ENCODE data around the gene TBX1.
"Not testable (repeated sequence)": the region's sequence is repeated elsewhere in the genome, so short reads cannot be mapped to it uniquely, and the experiment has no call there.

Gene TBX1

DNA sequence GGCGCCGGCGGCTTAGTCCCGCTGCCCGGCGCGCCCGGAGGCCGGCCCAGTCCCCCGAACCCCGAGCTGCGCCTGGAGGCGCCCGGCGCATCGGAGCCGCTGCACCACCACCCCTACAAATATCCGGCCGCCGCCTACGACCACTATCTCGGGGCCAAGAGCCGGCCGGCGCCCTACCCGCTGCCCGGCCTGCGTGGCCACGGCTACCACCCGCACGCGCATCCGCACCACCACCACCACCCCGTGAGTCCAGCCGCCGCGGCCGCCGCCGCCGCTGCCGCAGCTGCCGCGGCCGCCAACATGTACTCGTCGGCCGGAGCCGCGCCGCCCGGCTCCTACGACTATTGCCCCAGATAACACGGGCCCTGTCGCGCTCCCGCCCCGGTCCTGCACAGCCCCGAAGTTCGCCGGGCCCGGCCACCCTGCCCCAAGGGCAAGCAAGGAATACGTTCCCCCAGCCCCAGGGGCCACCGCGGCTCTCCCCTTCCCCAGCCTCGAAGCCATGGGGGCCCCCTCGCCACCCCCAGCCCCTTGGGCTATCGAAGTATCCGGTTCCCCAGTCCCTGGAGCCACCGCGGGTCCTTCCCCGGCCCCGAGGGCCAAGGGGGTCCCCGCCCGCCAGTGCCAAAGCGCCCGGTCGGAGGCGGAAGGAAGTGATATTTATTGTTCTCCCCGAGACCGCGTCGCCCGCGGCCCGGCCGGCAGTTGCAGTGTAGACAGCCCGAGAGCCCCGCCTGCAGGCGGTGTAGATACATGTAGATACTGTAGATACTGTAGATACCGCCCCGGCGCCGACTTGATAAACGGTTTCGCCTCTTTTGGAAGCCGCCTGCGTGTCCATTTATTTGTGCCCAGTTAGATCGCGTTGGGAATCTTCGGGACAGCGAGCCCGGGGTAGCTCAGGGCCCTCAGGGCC is 6.2 kb downstream of the TBX1 start:
- DNase-seq, result peak; percentile 12

DNA sequence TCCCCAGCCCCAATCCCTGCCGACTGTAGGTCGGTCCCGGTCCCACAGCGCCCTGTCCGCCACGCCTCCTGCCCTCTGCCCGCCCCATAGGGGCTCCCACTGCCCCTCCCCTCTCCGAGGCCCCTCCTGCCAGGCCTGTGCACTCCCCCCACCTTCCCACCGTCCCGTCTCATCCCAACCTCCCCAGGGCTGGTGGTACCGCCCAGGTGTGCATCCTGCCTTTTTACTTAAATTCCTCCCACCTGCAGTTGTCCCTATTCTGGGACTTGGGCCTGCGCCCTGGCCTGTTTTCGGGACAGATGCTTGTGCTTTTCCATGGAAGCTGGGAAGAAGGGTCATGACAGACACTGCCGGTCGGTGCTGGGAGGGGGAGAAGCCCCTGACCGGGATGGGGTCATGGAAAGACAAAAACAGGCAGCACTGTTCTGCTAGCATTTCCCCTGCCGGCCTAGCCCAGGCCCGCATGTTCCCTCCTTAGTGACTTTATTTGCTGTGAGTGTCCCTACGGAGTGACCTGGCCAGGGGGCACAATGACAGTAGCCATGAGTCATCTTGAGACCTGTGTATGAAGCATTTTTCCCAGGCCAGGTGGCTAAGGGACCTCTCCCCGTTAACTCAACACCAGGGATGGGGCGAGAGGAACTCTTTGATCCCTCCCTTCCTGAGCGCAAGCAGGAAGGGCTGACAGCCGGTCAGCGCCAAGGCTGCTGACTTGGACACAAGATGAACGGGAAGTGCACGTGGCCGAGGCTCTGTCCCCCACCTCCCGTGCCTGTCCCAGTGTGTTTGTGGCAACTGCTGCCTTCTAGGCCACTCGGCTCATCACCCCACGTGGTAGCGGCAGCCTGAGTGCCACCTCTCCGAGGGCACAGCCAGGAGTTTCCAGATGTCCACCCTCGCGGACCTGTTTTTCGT is 7.1 kb downstream of the TBX1 start:
- no peak for DNase-seq

DNA sequence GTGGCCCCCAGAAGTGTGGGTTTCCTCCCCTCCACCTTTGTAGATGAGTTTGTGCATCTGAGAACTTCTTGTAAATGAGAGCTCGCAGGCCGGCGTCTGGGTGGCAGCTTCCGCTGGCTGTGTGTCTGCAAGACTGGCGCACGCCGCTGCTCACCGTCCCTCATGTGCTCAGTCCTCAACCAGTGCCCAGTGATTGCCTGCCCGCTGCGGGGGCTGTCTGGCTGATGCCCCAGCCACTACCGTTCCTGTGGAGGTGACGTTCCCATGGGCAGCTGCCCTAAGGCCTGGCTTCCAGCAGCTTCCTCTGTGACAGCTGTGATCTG is 8.8 kb downstream of the TBX1 start:
- DNase-seq, result no peak

DNA sequence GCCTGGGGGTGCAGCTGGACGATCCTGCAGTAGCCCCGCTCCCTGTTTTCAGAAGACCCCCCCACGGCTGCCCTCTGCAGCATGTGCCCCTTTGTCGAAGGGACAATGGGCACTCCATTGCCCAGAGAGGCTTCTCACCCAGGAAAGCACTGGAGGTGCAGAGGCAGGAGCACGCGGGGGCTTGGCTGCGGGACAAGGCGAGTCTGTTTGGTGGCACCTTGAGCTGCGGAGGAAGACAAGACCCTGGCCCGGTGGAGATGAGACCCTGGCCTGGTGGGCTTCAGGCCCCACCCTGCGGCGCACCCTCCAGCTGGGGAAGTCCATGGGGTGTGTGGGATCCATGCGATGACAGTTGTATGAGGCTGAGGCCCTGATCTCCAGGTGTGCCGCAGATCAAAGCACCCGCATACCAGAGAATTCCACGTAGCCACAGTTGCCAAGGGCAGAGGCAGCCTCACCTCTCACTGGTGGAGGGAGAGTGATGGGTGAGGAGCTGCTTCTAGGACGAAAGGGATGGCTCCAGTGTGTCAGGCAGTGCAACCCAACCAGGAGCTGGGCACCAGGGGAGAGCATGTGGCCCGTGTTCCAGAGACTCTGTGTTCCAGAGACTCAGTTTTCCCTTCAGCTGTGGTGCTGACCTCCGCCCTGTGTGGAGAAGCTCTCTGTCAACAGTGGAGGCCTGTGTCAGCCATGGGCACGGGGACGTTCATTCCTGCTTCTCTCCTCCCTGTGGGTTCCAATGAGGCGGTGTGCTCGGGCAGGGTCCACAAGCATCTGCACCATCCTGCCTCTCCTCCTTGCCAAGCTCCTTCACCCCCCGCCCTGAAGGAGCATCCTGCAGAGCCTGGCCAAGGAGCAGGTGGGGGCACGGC is 10.0 kb downstream of the TBX1 start:
- no peak for DNase-seq

DNA sequence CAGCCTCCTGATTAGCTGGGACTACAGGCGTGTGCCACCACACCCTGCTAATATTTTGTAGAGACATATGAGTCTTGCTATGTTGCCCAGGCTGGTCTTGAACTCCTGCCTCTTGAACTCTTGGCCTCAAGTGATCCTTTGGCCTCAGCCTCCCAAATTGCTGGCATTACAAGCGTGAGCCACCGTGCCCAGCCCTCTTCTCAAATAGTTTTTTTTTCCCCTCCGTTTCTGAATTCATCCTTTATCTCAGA is 11.8 kb downstream of the TBX1 start:
- no peak for DNase-seq

DNA sequence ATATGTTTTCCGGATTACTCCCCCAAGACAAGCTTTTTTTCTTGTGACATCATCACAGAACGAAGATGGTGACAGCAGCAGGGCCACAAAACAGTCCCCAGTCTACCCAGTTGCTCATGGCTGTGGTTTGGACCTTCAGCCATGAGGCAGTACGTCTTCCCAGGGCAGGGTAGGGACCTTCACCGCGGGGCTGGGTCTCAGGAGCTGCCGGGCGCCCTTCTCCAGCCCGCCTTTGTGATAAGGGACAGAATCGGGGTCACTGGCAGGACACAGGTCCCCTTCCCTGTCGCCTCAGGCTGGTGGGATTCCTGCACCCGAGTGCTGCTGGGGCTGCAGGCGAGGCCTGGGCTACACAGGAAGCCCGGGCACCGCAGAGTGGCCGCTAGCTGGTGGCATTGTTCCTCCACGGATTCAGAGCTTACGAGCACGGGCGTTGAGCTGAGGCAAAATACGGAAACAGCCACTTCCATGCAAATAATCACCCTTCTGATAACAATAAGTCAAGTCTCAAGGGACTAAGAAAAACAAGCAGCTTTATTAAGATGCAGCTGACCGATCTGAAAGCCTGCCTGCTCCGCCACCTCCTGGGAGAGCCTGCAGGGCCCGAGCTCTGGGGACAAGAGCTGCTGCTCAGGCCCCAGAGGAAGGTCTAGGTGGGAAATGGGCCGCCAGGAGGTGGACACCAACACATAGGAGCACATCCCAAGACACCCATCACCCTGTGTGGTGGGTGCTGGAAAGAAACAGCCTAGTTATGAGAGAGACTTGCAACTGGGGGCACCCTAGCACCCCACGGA is 12.3 kb downstream of the TBX1 start:
- no peak for DNase-seq

DNA sequence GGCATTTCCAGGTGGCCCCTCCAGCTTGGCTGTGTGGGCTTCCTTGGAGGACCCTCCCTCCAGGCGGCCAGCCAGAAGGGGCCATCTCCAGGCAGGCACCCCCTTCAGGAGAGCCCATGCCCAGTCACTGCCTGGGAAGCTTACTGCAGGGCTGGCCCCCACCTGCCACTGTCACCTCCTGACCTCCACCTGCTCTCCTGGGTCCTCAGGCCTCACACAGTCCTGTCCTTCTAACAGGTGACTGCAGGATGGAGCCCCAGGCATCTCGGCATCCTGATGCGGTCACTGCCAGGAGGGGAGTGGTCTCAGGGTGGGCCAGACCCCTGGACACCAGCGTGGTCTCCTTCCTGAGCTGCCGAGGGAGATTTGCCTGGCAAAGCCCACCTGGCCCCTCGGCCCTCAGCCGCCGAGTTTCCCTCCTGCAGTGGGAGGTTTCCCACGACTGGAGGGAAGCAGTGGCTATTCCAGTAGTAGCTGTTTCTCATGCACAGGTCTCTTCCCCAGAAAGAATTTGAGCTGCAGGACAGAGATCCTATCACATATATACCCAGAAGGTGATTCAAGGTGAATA is 13.0 kb downstream of the TBX1 start:
- DNase-seq, result no peak

DNA sequence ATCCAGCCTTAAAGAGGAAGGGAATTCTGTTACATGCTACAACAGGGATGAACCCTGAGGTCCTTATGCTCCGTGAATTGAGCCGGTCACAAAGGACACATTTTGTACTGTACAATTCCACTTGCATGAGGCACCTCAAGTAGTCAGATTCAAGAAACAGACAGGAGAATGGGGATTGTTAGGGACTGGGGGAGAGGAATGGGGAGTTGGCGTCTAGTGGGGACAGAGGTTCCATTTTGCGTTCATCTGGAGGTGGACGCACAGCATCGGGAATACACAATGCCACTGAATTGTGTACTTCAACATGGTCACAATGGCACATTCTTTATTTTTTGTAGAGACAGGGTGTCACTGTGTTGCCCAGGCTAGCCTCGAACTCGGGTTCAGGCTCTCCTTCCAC is 14.1 kb downstream of the TBX1 start:
- no peak for DNase-seq

DNA sequence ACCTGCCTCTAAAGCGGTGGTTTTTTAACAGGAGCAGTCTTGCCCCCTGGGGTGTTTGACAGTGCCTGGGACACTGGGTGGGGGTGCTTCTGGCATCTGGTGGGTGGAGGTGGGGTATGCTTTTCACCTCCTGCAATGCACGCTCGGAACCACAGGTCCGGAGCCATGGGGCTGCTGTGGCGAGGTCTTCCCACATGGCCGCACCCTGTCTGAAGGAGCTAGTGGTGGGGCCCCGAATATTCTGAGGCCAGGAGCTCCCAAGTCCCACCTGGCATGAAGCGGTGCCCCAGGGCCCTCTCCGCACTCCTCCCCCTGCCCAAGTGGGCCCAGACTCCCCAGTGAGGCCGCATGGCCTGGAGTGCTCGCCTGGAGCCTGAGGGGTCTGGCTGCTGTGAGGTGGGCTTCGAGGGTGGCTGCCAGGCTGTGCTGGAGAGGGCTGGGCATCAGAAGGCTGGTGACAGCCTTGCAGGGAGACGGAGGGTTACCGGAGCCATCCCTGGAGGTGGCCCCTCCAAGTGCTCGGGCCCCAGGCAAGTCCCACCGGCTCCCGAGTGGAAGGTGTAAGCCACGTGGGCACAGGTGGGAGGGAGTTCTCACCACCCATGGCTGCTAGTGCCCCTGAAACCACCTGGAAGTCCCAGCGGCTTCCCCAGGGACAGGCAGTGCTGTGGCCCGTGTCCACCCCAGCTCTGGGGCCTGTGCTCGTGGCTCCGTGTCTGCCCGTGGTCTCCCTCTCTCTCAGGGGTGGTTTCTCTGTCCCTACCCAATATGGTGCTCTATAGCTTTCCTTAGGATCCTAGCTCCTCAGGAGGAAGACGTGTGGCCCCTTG is 15.1 kb downstream of the TBX1 start:
- no peak for DNase-seq

DNA sequence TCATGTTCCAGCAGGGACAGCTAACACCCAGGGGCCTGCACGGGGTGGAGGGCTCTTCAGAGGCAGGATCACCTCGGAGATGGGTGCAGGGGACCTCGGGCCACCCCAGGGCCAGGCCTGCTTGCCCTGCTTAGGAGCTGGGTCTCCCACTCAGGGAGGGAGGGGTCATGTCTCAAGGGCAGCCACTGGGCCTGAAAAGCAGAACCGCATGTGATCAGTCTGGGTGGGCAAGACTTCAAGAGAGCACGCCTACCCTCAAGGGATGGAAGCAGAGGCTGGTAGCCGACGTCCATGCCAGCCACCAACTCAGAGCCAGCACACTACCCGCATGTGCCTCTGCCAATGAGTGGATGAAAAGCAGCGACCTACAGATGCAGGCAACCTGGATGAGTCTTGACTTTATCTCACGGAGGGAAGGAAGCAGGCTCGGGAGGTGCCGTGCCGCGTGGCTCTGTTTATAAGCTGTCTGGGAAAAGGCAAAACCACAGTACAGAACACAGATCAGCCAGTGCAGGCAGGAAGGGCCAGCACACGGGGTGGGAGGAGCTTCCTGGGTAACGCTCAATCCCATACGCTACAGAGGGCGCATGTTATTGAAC is 16.0 kb downstream of the TBX1 start:
- DNase-seq, result no peak

DNA sequence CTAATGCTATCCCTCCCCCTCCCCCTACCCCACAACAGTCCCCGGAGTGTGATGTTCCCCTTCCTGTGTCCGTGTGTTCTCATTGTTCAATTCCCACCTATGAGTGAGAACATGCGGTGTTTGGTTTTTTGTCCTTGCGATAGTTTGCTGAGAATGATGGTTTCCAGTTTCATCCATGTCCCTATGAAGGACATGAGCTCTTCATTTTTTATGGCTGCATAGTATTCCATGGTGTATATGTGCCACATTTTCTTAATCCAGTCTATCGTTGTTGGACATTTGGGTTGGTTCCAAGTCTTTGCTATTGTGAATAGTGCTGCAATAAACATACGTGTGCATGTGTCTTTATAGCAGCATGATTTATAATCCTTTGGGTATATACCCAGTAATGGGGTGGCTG is 16.6 kb downstream of the TBX1 start:
- not testable (repeated sequence) for DNase-seq

DNA sequence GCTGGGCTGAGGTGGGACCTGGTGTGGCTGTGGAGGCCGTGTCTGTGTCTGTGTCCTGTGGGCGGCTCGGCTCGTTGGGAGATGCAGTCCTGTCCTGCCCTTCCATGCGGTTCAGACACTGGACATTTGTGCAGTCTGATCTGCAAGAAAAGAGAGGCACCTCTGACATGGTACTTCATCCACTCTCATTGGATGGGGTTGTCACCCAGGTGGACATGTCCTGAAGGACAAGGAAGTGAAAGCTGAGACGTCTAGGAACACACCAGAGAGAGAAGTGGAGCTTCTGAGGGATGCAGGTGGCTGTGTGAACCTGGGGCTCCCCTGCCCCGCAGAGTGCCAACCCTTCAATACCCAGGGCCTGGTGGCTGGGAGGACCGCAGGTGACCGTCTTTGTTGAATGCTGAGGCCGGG is 18.4 kb downstream of the TBX1 start:
- no peak for DNase-seq

DNA sequence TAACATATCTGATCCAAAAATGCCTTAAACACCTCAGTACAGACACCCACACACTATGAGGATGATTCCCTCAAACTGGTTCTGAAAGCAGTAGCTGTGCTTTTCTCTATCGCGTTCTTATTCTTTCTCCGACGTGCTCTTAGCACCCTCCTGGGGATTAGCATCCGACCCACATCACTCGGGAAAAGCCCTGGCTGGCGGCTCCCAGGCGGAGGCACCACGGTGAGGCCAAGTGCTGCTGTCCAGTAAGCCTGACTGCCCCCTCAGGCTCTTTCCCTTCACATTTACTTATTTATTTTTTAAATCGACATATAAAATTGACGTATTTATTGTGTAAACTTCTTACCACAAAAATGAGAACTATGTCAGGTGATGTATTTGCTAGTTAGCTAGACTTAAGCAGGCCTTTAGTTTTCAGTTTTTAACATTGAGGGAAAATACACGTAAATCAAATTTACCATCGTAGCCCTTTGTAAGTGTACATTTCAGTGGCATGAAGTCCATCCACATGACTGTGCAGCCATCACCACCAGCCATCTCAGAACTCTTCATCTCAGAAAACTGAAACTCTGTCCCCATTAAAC is 19.2 kb downstream of the TBX1 start:
- no peak for DNase-seq

DNA sequence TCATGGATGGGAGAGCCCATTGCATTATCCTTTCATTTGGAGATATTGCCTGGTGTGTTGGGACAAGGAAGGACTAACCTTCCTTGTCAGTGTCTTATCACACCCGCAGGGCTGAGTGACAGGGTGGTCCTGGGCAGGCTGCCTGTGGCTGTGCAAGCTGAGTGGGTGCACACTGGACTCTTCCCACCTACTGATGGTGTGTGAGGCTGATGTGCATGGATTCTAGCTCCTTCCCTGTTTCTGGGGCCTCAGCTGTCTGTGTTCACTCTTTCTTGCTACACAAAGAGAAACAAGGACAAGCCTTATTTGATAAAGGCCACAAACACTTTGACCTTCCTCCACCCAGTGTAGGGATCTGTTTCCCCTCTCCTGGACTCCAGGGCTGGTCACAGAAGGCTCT is 22.0 kb downstream of the TBX1 start:
- DNase-seq, result no peak

DNA sequence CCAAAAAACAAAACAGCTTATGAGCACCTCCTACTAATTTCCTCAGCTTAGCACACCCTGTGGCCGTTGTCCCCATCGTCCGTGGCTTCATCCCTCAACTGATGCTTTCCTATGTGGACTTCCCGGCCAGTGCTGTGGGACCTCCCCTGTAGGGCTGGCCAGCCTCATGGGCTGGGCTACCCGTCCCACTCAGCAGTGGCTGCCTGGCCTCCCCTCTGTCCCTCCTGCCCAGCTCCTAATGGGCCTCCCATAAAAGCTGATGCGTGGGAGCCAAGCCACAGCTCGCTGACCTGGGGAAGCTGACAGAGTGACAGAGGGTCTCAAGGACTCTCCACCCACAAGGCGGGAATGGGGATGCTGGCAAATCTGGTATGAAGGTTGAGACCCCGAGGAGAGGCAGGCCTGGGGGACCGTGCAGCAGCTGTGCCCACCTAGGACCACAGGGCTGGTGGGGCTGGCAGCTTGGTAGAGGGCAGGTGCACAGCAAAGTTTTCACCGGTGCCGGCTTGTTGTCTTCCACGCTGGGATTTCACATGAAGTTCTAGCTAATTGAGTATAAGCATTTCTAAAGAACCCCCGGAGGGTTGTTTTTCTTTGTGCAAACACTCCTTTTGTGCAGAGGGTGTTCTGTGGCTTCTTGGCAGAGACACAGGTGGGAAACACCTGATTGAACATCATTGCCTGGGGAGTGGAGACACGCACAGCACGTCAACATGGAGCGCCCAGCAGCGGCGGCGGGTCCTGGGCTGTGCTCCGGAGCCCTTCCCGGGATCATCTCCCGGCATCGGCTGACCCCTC is 23.2 kb downstream of the TBX1 start:
- DNase-seq, result no peak

DNA sequence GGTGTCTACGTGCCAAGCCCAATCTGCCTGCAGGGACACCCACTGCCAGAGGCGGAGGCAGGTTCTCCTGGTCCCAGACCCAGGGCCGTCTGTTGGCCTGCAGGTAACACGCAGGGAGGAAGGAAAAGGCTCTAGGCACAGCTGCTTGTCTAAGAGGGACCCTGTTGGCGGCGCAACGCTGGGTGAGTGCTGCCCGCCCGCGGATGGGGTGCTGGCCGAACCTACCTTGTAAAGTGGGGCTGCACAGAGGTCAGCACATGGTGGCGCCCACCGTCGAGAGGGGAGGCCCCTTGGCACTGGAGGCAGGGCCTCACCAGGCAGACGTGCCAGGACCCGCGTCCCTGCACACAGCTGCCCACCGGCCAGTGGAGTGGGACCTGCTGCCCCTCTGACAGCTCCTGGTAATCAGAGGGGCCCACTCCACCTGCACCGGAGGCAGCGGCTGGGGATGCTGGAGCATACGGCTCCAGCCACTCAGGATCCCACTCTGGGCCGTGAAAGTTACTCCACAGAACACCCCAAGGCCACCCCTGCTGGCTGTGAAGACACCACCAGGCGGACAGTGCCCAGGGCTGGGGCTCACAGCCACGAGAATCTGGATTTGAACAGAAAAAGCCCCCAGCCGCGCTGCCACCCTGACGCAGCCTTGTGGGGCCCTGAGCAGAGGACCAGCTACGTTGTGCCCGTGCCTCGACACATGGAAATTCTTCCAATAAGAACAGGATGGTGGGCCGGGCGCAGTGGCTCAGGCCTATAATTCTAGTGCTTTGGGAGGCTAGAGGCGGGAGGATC is 24.0 kb downstream of the TBX1 start:
- no peak for DNase-seq

DNA sequence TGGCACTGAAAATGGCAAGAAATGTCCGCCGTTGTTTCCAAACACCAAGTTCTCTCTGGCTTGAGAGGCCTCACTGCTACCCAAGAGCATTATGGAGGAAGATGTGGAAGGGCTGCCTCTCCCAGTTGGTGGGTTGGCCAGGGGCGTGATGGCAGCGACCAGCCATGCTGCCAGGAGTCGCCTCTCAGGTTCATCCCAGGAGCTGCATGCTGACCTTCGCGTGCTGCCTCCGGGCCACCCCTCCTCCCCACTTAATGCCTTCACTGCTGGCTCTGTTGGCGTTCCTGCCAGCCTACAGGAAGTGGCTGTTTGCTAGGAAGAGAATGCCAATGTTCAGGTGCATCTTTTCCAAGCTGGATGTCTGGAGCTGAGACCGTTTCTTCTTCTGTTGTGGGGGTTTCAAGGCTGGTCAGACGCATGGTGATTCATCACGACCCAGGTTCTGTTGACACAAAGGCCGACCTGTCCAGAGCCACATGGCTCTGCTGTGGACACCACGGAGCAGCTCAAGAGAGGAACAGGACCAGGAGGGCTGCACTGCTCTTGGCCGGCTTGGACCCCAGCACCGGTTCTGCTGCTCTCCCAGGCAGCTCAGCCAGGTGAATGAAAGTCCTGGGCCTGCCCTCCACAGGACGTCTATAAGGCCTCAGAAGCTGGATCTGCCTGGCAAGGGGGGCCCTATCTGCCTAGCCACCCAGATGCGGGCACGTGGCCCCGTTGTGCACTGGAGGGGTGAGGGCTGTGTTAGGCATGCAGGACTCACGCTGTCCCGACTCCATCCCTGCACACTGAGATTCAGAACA is 25.1 kb downstream of the TBX1 start:
- DNase-seq, result no peak

DNA sequence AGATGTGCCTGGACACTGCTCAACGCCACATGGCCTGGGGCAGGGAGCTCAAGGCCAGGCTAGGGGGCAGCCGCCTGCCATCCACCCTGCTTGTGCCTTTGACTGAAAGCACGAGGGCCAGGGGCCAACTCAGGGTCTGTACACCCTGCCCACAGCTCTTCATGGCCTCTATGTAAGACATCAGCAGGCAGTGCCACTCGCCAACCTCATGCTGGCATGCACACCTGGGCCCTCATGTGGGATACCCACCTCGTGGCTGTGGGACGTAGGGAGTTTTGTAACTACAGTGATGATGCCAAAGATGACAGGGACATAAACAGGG is 25.6 kb downstream of the TBX1 start:
- no peak for DNase-seq

All from activated effector memory CD4-positive, alpha-beta T cell treated with Interleukin-2 at 50 U/mL for 16 hours (primary cell).